Upper lobe of right lung (tissue), 1 donor: ENCODE data around the gene GTSE1. TPM values are rescaled to one million over a fixed set of nuclear protein-coding genes. Genes with fewer than 3 reads are reported as not detected.

Source experiments
- ATAC-seq: fragments of 200-7000 bp; cut with Tn5 transposase; one replicate; pipeline ENCODE4 v1.9.1; 2020; ENCODE audit warnings: mild to moderate bottlenecking, moderate library complexity
- DNase-seq: peaks from one replicate; pipeline ENCODE4 v3.0.0-alpha.2; 2020
- H3K27ac ChIP-seq: fragments of 200-600 bp; one replicate; pipeline ENCODE4 v1.8.0; 2022
- H3K27me3 ChIP-seq: fragments of 200-600 bp; one replicate; pipeline ENCODE4 v1.8.0; 2022; ENCODE audit warnings: mild to moderate bottlenecking
- H3K36me3 ChIP-seq: fragments of 200-600 bp; one replicate; pipeline ENCODE4 v1.8.0; 2022
- H3K4me1 ChIP-seq: fragments of 200-600 bp; one replicate; pipeline ENCODE4 v1.8.0; 2022
- H3K4me3 ChIP-seq: fragments of 200-600 bp; one replicate; pipeline ENCODE4 v1.8.0; 2022; ENCODE audit warnings: mild to moderate bottlenecking
- H3K9me3 ChIP-seq: fragments of 200-600 bp; one replicate; pipeline ENCODE4 v1.8.0; 2022
- CTCF ChIP-seq: fragments of 200-600 bp; IDR thresholded peaks from one replicate; pipeline ENCODE4 v1.8.0; 2022; ENCODE audit warnings: antibody characterized with exemption
- intact Hi-C: fragments of 100-400 bp; cut with DNase I; formaldehyde crosslinking; loops from one replicate; pipeline ENCODE4 v1.11.0; 2022
- total RNA-seq: library from RNA; stranded (reverse); fragmentation: NEBNext Ultra II Directional; extraction: Animal tissue kit (Norgen Biotek cat#: 25700); gene quantifications from one replicate; pipeline ENCODE4 v1.2.1, GENCODE V29; 2021
- donor health status: DM: no; HTN: yes; CAD: no; lungs with severe emphysema.

GTSE1 gene
- total RNA-seq, 1 donor from 2014 or later = 0.43 TPM

- peaks cover 61% of the 10 kb centered on the region for H3K36me3 ChIP-seq
- H3K27me3 ChIP-seq = no peaks in the 10 kb centered on the region
- intact Hi-C loops = no loop called here
- no peaks in the 10 kb centered on the region for H3K9me3 ChIP-seq
- H3K27ac ChIP-seq = no peak overlapping the region
- peak; percentile 64 for DNase-seq
- TF ChIP-seq CTCF = no peak
- ATAC-seq = no peak
- H3K4me1 ChIP-seq = no peaks in the 10 kb centered on the region
- H3K4me3 ChIP-seq = no peak overlapping the region
These were observed 57.7 kb downstream of the GTSE1 start for GRCh38 chr22:46354176-46354992.

- Histone ChIP-seq H3K9me3 (no peaks in the 10 kb centered on the region), H3K36me3 (peaks cover 55% of the 10 kb centered on the region), H3K27me3 (no peaks in the 10 kb centered on the region), H3K4me1 (no peaks in the 10 kb centered on the region), H3K4me3 (no peak overlapping the region), H3K27ac (no peak overlapping the region)
- DNase-seq = no peak
- intact Hi-C loops = no loop called here
- no peak for ATAC-seq
- no peak for TF ChIP-seq CTCF
These were observed 58.3 kb downstream of the GTSE1 start for GRCh38 chr22:46354993-46355305.

GRCh38 chr22:46355369-46355995 lies 58.8 kb downstream of the GTSE1 start:
- ATAC-seq (peak; percentile 53), DNase-seq (peak; percentile 83)
- Histone ChIP-seq H3K27ac (no peak overlapping the region), H3K36me3 (peaks cover 50% of the 10 kb centered on the region), H3K9me3 (no peaks in the 10 kb centered on the region), H3K4me3 (no peak overlapping the region), H3K27me3 (no peaks in the 10 kb centered on the region), H3K4me1 (no peaks in the 10 kb centered on the region)
- intact Hi-C loops = no loop called here
- peak; percentile 69 for TF ChIP-seq CTCF

GRCh38 chr22:46355996-46356471 lies 59.4 kb downstream of the GTSE1 start:
- DNase-seq = peak; percentile 64
- Histone ChIP-seq H3K27me3 (no peaks in the 10 kb centered on the region), H3K9me3 (no peaks in the 10 kb centered on the region), H3K4me3 (no peak overlapping the region), H3K27ac (no peak overlapping the region), H3K4me1 (no peaks in the 10 kb centered on the region), H3K36me3 (peaks cover 44% of the 10 kb centered on the region)
- no peak for ATAC-seq
- TF ChIP-seq CTCF = no peak
- intact Hi-C loops = no loop called here

GRCh38 chr22:46356496-46357480 lies 60.1 kb downstream of the GTSE1 start:
- peaks cover 37% of the 10 kb centered on the region for H3K36me3 ChIP-seq
- no peak overlapping the region for H3K27ac ChIP-seq
- H3K9me3 ChIP-seq = no peaks in the 10 kb centered on the region
- H3K27me3 ChIP-seq = no peaks in the 10 kb centered on the region
- intact Hi-C loops = no loop called here
- TF ChIP-seq CTCF = no peak
- H3K4me3 ChIP-seq = no peak overlapping the region
- ATAC-seq (no peak), DNase-seq (peak; percentile 57)
- H3K4me1 ChIP-seq = no peaks in the 10 kb centered on the region
